Astrocyte of the hippocampus (primary cell): ENCODE data around the gene CDT1.
A peak's percentile ranks its signal among the peaks of the same experiment; 100 is the strongest.
"Not testable (repeated sequence)": the region's sequence is repeated elsewhere in the genome, so short reads cannot be mapped to it uniquely, and the experiment has no call there.

Experiments
- DNase-seq: peaks from one replicate; pipeline ENCODE4 v3.0.0; 2011; ENCODE audit warnings: low read depth, low spot score

Gene CDT1

DNA sequence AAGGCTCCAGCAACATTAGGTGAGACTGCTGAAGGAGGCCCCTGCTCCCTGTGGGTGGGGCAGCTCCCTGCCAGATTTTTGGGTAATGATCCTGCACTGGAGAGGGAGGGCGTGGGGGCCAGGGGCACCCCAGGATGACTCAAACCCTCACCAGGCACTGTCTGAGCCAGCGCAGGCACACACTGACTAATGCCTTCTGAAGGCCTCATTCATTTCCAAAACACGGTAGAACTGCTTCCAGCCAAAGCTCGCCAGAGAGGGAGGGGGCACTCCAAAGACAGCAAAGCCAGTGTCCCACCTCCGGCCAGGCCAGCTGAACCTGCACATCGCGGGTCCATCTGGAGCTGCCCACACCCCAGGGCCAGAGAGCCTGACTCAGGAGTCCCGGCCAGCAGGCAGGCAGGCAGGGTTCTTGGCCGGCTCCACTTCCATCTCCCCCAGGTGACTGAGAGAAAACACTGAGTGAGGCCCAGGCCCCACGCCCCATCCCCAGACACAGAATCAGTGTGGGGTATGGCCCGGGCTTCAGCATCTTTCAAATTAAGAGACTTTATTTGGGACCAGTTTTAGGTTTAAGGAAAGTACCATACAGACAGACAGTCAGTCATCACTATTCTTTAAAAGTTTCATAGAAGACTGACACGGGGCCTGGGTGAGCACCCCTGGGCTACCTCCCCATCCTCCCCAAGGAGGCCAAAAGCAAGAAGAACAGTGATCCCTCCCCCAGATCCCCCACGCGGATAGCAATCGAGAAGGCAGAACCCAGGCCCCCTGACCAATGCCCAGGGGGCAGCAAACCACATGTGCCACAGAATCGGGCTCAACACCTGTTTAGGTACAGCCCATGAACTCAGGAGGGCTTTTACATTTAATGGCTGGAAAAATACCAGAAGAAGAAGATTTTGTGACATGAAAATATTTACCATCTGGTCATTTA lies 20.9 kb upstream of the CDT1 start:
- DNase-seq: peak; percentile 79

DNA sequence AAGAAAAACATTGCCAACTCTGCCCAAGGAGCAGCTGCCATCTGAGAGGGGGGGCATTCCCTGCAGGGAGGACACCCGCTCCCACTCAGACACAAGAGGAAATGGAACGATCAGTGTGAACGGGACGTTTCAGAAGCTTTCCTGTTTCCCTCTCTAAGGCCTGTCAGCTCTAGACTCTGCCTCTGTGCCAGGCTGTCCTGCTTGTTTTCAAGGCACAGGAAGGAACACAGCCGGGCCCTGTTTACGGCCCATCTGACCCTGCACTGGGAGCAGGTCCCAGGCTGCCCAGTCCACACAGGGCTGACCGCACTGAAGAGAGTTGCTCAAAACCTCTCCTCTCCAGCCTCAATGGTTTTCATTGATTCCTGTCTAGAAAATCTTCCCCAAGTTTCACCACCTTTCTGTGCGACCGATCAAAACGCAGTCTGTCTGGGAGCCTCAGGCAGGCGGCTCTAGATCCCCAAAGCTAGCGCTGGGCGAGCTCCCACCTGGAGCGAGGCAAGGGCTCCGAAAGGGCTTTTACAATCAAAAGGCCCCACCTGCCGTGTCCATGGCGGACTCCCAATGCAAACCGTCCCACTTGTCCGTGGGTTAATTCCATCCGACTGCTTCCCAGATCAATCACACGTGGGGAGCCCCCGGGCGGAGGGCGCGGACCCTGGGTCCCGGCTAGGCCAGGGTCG lies 20.1 kb upstream of the CDT1 start:
- DNase-seq: peak; percentile 55

GRCh38 chr16:88784074-88784855 lies 19.3 kb upstream of the CDT1 start:
- DNase-seq: peak; percentile 92

- DNase-seq: no peak
Measured at GRCh38 chr16:88784856-88785105, 18.8 kb upstream of the CDT1 start.

DNA sequence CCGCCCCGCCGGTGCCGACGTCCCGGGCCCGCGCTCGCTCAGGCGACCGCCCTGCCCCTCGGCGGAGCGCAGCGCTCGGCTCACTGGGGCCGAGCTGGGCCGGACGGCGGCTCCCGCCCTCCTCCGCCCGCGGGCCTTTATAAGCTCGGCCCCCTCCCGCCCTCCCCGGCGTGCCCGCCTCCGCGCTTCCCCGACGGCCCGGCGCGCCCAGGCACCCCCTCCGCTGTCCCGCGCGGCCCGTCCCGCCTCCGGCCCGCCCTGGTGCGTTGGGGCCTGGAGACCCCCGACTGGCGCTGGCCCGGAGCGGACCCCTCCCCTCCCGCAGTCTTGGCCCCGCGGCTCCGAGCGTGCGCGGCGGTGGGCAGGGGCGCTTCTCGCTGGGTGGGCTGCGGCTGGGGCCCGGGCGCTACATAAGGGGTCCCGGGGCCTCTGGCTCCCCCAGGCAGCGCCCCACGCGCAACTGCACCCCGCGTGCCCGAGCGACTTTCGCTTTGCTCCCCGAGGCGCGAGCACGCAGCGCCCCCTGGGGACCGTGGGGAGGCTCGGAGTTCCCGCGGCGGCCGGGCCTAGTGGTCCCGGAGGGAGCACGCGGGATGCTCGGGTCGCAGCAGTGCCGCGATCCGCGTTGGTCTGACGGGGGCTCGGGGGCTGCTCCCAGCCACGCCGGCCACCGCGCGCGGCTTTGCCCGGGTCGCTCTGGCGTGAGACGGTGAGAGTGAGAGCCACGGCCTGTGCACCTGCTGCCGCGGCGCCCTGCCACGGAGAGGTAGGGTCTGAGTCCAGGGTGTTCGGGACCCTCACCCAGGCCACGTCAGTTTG lies 18.3 kb upstream of the CDT1 start, which contains the start of gene PIEZO1:
Gene PIEZO1, minus strand, starts transcription at position 115 of the 819 bp plus-strand sequence. CDS start 256 bp downstream, outside the sequence.
- DNase-seq: peak; percentile 86

GRCh38 chr16:88787579-88788314 lies 15.8 kb upstream of the CDT1 start:
- no peak for DNase-seq

- not testable (repeated sequence) for DNase-seq
Measured at GRCh38 chr16:88788749-88789148, 14.8 kb upstream of the CDT1 start.

DNA sequence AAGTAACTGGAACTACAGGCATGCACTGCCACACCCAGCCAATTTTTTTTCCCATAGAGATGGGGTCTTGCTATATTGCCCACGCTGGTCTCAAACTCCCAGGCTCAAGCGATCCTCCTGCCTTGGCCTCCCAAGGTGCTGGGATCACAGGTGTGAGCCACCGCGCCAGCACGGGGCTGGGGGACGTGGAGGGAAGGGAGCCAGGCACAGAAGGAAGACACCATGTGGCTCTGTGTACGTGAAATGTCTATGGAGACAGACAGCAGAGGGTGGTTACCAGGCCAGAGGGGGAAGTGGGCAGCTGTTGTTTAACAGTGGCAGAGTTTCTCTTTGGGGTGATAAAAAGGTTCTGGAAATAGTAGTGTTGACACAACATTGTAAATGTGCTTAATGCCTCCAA lies 14.0 kb upstream of the CDT1 start:
- DNase-seq: no peak

DNA sequence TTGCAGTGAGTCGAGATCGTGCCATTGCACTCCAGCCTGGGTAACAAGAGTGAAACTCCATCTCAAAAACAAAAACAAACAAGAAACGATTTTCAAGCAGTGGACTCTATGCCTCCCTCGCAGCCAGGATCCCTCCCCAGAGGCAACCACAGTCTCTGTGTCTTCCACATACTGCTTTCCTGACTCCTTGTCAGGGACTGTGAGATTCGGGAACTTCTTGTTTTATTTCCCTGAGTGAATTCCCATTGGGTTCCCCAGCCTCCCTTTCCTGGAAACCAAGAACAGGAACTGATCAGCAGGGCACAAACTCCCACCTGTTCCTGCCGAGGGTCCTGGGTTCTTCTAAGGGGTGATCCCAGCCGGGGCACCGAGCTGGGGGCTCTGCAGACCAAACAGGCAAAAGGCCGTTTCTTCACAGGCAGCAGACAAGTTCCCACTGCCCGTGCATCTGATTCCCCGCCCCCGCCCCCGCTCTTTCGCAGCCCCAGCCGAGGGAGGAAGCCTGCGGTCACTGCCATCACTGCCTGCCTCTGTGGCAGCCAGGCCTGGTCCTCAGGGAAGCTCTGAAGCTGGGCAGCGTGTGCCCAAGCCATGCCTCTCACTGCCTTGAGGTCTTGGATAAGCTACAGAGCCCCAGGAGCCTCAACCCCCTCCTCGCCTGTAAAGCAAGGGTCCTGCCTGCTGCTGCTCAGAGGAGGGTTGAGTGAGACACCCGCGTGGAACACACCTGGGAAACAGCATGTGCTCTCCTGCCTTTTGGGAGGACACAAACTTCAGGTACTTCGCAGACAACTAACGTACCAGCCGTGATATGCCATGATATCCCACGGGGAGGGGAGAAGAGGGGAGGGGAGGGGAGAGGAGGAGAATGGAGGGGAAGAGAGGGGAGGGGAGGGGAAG lies 13.0 kb upstream of the CDT1 start:
- peak; percentile 70 for DNase-seq

DNA sequence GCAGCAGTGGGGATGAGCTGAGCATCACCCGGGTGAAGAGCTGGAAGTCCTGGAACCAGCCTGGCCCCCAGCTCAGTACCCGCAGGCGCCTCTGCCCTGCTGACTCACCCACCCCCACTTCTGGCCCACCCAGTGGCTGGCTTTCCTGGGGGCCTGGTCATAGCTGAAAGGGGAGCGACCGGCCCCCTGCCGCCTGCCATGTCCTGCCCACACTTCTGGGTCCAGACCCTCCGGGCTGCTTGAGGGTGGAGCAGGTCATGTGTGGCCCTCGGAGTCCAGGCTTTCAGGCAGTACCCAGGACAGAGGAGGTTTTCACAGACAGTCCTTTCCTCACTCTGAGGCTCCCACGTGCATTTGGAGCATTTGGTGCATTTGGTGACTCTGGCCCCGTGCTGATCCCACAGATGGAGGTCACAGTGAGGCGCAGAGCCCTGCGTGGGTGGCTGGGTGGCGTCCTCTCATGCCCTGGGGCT lies 11.5 kb upstream of the CDT1 start:
- DNase-seq: peak; percentile 69

- DNase-seq: no peak
Measured at GRCh38 chr16:88792668-88793250, 10.8 kb upstream of the CDT1 start.

GRCh38 chr16:88793251-88793954 lies 10.2 kb upstream of the CDT1 start:
- DNase-seq: no peak

DNA sequence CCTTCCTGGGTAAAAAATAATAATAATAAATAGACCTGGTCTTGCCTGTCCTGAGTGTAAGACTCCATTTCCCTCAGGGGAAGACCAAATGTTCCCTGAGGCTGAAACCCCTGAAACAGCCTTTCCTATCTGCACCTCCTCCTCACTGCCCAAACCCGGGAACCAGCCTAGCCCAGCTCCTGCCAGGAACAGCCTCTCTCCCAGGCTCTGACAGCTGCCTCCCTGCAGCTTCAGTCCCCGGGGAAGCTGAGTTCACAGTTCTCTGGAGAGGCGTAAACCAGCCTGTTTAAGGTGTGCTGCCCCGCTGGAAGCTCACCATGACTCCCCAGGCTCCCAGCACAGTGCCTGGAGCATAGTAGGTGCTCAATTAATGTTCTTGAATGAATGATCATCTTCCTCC lies 7.3 kb upstream of the CDT1 start:
- DNase-seq: no peak

- no peak for DNase-seq
Measured at GRCh38 chr16:88798073-88798472, 5.5 kb upstream of the CDT1 start.

GRCh38 chr16:88798772-88799455 lies 4.7 kb upstream of the CDT1 start:
- no peak for DNase-seq

DNA sequence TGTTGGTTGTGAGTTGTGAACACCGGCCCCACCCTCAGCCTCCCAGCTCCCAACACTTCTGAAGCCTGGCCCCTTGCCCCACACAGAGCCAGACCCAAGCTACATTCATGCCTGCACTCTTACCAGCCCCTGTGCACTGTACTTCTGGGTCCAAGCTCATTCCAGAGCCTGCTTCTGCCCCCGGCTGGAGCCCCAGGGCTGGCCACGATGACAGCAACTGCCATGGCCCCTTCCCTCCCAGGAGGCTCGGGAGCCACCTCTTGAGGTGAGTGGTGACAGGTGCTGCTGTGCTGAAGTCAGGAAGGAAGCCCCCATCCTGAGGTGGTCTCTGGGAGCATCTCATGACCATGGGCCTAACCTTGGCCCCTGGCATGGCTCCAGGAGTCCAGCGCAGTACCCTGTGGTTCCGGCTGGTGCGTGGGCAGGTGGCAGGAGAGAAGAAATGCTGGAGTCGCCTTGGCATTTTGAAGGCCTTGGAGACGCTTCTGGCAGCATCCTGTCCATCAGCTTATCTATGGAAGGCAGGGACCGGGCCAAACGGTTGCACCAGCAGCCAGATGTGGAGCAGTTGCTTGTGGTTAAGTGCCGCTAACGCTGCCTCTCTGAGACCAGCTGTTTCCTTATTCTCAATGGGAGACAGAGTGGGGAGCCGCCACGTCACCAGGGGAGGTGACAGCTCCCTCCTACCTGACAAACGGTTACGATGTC lies 3.9 kb upstream of the CDT1 start:
- DNase-seq: no peak

GRCh38 chr16:88800277-88800592 lies 3.4 kb upstream of the CDT1 start:
- DNase-seq: no peak

GRCh38 chr16:88804173-88804551 lies 573 bp downstream of the CDT1 start:
- no peak for DNase-seq
